Measurements from ENCODE around the gene CFAP20DC.

Gene CFAP20DC

DNA sequence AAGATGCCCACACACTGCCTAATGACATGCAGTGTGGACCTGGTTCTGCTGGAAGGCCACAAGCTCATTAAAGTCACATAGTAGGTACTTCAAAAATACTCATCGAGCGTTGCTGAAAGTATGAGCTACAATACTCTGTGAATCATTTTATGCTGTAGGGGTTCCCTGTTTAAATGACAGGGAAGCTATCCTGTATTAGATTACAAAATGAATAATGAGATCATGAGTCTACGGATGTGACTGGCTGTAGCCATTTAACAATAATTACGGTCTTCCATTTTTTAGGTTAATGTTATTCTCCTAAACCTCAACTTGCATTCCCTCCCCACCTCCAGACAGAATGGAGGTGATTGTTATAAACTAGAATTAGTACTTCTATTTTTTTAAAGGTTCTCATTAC is 255.1 kb downstream of the CFAP20DC start:
- no peak for DNase-seq

DNA sequence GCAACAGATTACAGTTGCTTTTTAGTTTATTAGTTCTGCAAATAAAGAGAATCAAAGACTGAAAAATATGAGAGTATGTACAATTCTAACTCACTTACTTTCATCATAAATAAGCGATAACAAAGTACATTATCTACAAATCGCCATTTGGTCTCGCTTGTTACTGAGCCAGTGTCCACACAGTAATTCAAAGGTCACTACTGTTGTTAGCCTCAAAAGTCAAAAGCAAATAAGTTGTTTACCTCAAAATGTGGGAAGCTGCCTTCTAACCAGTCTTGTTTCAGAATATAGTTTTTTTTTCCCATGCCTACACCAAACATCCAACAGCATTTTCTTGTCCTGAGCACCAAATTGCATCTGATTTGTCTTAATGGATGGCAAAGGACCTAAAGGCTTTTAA is 255.9 kb downstream of the CFAP20DC start:
- DNase-seq = no peak

DNA sequence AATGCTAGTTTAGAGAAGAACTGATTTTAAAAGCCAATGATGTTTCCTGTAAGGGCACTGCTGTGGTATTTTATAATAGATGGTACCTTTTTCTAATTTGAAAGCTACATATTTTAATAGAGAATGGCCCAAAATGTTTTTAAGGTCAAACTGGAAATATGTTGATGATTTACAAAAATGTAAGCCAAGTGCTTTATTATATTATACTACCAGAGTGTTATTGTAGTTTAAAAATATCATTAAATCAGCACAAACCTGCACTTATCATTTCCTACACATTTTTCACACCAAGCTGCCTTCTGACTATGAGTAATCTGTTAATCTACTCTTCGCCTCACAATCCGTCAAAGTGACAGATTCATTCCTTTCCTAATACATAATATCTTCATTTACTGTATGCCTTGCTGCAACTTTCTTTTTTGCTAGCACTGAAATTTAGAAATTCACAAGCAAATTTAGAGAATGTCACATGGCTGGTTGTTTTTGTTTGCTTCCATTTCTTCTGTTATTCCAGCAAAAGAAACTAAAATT is 256.8 kb downstream of the CFAP20DC start:
- DNase-seq = no peak

DNA sequence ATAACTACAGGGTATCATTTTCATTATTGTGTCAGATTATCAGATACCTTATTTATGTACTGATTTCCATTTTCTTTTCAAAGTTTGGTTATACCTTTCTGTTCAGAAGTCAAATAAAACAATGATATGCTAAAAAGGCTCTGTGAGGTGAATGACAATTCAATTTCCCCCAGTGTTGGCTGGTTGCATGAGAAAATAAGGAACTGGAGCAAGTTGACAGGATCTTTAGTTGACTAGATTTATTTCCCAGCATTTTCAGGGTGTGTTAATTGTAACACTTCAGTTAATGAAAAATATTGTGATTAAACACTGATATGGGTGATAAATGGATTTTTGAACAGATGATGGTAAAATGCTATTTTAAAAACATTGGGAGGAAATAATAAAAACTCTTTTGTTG is 260.4 kb downstream of the CFAP20DC start:
- no peak for DNase-seq

DNA sequence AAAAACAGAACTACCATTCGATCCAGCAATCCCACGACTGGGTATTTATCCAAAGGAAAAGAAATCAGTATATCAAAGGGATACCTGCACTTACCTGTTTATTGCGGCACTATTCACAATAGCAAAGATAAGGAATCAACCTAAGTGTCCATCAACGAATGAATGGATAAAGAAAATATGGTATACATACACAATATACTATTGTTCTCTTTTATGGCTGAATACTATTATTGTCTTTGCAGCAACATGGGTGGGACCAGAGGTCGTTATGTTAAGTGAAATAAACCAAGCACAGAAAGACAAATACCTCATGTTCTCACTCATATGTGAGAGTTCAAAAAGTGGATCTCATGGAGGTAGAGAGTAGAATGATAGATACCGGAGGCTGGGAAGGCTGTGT is 264.9 kb downstream of the CFAP20DC start:
- no peak for DNase-seq

DNA sequence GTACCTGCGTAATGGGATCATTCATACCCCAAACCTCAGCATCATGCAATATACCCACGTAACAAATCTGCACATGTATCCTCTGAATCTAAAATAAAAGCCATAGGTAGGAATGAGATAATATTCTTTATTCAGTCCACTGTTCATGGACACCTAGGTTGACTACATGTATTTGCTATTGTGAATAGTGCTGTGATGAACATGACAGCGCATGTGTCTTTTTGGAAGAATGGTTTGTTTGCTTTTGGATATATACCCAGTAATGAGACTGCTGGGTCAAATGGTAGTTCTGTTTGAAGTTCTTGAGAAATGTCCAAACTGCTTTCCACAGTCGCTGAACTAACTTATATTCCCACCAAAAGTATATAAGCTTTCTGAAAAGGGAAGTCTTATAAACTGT is 265.4 kb downstream of the CFAP20DC start:
- DNase-seq = no peak

DNA sequence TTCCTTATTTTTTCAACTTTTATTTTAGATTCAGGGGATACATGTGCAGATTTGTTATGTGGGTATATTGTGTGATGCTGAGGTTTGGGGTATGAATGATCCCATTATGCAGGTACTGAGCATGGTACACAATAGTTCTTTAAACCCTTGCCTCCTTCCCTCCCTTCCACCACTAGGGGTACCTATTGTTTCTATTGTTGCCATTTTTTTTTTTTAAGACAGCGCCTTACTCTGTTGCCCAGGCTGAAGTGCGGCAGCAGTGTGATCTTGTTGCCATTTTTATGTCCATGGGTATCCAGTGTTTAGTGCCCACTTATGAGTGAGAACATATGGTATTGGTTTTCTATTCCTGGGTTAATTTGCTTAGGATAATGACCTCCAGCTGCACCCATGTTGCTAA is 266.0 kb downstream of the CFAP20DC start:
- no peak for DNase-seq

DNA sequence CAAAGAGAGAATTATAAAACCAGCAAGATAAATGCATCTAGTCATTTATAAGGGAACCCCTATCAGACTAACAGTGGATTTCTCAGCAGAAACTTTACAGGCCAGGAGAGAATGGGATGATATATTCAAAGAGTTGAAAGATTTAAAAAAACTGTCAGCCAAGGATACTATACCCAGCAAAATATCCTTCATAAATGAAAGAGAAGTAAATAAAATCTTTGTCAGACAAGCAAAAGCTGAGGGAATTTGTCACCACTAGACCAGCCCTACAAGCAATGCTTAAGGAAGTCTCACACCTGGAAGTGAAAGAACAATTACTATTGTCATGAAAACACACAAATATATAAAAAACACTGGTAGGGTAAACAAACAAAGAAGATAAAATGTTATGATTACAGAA is 269.9 kb downstream of the CFAP20DC start:
- DNase-seq = no peak

DNA sequence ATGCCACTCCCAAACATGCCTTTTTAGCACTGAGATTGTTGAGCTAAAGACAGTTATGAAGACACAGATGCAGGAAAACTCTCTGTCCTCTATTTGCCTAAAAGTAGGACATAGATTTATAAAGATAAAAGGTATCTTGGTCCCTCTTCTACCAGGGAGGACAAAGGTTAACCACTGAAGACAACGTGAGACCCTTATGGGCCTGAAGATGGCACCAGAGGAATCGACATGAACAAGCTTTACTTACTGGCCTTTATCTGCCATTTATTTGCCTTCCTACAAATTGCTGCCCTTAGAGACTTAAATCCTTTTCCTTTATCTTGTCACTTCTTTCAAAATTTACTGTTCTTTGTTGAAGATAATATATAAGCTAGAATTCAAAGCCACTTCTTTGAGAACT is 273.6 kb downstream of the CFAP20DC start:
- DNase-seq = no peak

DNA sequence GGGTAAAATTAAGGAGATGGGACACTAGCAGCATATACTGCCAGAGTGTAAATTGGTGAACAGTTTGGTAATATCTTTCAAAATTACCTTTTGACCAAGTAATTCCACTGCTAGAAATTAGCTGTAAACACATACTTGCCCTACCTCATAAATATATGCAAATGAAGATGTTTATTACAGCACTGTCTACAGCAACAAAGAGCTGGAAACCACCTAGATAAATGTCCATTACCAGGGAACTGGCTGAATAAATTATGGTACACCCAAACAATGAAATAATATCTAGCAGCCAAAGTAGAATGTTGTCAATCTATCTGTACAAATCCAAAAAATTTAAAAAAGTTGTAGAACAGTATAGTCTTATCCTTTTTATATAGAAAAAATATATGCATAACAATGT is 277.4 kb downstream of the CFAP20DC start:
- DNase-seq = no peak

DNA sequence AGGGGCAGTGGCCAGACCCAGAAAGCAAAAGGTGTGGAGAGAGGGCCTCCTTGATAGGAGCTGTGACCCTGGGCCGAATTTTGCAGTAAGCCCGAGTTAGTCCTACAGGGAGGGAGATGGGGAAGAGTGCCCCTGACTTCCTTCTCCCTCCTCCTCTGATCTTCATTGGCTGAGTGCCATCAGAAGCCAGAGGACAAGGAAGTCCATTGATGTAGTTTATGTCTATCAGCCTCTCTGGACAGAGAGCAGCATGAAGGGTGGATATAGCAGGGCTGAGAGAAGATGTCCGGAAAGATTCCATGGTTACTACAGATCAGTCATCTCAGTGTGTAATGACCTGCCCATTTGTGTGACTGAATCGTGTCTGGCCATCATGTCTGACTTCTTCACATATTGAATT is 280.8 kb downstream of the CFAP20DC start:
- no peak for DNase-seq

DNA sequence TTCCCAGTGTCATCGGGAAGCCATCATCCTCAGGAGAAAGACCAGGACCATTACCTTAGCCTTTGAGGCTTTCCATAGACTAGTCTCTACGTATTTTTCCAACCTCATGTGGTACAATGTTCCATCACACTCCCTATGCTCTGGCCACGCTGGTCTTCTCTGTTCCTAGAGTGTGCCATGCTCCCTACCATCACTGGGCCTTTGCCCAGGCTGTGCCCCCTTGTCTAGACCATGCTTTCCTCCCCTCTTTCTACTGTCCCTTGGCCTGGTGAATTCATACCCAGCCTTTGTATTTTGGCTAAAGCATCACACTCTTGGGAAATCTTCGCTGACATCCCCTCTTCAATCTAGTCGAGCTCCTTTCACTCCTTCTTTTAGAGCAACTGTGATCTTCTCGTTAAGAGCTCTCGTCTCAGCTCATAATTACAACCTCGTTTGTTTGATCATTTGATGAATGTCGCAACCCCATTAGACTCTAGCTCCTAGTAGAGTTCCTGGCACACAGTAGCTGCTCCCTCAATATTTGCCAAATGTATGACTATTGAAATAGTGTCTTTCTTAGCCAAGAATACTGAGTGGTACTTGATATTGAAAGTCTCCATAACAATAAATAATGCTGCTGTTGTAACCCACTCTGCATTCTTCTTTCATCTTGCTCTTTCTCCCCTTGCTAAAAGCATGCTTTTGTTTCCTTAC is 283.1 kb downstream of the CFAP20DC start:
- no peak for DNase-seq

DNA sequence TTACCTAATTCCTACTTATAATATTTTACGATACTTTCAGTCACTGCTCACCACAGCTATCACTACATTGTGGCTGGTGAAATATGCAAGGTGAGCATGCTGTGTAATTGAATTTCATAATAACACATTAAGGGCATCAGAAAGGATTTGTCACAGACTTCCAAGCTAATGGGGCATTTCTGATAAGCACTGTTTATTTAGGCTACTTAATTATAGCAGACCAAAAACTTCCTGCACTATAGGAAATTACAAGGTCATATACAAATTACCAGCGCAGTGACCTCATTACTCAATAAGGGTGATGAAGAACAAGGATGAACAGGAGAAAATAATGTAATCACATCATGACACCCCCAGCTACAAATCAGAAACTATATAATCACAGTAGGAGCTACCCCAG is 294.7 kb downstream of the CFAP20DC start:
- DNase-seq = no peak

DNA sequence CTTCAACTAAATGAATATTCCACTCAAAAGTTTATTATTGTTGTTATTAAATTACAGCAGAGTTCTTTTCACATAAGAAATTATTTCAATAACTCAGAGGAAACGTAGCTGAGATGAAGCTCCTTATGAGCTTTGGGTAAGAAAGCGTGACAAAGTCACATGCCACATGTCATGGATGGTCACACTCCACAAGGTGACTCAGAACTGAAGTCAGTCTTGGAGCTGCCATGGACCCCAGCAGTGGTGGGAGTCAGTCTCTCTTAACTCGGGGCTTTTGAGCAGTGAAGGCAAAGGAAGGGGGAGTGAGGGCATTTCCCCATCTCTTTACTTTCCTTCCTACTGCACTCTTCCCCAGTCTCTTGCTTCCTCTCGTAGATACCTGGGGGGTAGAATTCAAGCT is 295.8 kb downstream of the CFAP20DC start:
- no peak for DNase-seq

DNA sequence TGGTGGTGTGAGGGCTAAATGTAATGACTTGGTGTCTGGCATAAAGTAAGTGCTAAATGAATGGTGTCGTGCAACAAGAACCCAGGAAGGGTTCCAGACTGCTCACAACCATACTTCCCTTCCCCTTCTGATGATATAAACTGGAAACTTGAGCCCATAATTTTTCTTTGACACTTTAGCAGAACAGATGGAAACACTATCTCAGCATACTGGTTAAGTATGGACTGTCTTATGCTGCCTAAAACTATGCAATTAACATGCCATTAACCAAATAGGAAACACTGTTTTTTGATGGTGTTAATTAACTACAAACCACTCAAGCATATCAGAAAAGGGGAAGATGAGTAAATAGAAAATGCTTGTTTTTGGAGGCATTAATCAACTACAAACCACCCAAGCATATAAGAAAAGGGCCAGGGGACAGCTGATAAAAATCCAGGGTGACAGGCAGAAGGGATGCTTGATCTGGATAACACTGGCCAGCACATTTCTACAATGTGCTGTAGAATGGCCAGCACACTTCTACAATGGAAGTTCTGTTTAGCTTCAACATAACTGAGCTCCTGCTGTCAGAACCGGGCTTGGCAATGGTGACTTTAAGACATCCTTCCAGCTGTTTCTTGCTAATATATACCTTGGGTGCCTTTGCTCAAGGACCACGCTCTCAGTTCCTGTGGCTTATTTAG is 297.8 kb downstream of the CFAP20DC start:
- DNase-seq = no peak

DNA sequence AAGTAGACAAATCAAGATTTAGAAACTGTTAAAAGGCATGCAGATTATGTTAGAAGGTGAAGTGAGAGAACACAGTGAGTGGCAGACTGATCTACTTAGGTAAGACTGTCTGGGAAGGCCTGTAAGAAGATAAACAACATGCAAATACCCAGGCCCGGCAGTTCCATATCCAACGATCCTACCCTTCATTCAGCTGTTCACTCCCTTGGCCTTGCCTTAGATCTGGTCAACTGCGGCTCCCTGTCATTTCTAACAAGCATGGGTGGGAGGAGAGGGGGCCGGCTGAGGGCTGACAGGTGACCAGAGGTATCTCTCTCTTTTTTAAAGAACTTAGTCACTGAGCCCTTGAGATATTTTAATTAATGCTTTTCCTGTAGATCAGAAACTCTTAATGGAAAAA is 298.6 kb downstream of the CFAP20DC start:
- no peak for DNase-seq

DNA sequence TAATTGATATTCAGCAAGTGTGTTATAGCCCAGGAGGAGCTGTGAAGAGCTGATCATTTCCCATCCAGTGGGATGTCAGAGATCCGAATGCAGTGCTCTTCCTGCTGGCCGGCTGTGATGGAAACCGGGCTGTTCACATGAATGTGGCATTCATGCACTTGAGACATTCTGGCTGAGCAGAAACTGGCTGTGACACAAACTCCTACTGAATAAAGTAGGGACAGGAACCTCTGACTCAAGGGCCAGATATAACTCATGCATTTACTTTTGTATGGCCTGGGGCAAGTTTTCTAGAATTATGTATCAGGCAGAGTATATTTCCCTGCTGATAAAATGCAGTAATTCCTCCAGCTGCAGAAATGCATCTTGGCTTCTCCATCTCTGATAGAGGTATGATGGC is 299.9 kb downstream of the CFAP20DC start:
- DNase-seq = no peak

DNA sequence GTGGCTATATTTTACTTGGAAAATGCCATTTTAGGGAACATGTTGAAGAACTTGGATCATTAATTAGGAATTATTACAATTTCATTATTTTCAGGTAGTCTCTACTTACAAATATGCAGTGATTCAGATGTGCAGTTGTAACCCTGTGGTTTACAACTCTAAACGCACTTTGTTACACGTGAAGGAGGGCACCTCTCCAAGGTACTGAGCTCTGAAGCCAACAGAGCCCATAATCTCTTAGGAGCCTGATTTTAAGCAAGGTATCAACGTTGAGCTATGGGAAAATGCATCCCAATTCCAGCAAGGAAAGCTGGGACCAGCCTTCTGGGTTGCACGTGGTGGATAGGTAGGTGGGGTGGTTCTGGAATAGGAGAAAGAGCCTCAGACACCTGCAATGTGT is 301.8 kb downstream of the CFAP20DC start:
- no peak for DNase-seq

DNA sequence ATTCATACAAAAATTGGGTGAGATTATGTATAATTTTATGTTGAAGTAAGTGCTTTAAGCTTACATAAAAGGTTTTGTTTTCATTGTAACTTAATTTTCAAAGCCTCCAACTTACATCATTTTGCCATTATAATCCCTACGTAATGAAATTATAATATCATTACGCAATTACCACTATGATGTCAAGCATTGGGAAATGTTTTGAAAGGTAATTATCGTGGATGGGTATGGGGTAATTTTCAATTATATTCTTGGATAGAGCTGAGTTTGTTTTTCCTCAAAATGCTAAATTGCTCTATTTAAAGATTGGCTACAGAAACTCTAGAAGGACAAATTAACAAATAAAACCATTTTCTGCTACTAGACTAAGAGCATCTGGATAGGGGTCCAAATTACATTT is 303.1 kb downstream of the CFAP20DC start:
- no peak for DNase-seq

DNA sequence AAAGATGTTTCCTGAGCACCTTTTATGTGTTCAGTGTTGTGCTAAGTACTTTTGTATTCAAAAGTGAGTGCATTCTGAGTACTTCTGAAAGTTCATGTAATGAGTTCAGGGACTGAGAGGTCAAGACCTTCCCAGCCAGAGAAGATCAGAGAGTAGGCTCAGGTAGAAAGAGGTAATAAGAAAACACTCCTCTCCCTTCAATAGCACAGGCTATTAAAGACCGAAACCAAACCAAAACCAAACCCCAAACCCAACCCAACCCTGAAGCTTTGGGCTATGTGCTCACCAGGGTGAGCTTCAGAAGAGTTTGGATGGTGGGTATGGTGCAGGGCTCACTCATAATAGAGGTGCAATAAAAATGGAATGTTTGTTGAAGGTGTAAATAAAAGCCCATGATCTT is 306.5 kb downstream of the CFAP20DC start:
- DNase-seq = no peak

DNA sequence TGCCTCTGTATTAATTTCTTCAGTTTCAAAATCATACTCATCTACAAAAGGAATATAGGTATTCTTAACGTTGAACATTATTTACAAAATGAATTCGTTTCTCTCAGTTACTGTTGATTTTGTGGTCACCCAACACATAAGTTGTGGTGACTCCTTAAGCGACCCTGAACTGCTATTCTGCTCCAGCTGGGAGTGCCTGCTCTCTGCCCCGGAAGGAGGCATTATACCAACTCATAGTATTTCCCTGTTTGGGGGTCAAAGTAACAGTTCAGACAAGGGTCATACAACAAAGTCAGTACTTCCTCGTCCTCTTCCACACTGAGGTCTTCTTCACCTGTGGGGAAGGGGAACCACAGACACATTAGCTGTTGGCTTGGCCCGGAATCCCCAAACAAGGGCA is 307.6 kb downstream of the CFAP20DC start:
- no peak for DNase-seq

DNA sequence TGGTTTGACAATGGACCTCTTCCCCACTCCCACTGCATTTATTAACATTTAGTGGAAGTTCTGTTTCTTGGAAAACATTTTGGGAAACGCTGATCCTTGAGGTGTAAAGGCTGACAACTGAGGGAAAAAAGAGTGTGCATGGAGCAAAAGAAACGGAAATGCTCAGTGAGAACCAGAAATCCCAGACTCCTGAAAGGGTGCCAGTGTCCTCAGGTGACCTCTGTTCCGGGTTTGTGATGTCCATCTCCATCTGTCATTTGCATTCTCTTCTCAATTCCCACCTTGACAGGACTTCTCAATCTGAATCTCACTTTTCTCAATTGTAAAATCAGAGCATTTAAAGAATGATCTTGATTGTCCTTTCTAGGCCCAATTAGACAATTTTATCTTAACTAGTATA is 312.2 kb downstream of the CFAP20DC start:
- no peak for DNase-seq

DNA sequence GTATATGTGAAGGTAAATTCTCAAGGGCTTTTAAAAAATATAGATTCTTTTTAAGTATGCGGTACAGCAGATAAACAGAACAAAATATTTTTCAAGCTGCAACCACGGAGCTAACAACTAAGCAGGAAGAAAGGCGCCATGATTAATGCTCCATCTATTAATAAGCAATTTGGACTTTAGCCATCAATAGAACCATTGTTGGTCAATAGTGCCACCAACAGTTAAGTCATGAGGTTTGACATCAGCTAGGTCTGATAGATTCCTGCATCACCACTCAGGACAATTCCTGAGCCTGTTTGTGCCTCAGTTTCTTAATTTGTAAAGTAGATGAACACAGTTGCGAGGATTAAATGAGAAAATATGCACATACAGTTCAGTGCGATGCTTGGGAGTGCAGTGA is 318.2 kb downstream of the CFAP20DC start:
- DNase-seq = no peak

DNA sequence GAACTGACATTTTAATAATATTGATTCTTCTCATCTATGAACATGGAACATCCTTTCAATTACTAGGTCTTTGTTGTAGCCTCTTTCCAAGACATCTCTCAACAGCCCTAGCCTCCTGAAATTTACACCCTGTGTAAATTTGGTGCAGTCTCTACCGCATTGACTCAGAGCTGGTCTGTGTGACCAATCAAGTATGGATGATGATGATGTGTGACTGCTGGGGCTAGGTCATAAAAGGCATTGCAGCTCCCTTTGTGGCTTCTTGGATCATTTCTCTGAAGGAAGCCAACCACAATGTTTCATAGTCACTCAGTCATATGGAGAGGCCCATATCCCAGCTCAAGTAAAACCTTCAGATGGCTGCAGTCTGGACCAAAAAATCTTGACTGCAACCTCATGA is 321.1 kb downstream of the CFAP20DC start:
- DNase-seq = no peak

DNA sequence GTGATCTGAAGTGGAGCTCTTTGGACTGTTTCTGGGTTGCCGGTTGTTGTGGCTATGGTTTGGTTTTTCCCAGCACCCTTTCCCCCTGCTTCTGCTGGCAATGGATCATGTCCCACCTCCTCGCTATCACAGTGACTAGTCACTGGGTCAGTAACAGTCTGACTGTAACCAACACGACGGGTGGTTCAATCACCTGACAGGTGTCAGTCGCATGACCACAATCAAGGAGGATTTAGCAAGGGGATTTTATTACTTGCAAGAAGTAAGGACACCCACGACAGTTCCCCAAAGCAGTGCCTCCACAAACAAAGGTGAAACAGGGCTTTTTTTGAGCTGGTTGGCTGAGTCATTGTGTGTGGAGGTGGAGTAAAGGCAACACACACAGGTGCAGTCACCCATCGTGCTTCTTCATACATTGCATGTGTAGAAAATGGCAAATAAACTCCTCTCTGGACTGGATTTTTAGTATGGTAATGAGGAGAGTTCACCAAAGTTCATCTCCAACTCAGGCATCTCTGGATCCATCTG is 324.4 kb downstream of the CFAP20DC start:
- DNase-seq = no peak

Measured in AML-193 (cell line).